ENCODE results near the gene PIAS1. TPM values are rescaled to one million over a fixed set of nuclear protein-coding genes. Genes with fewer than 3 reads are reported as not detected.
"Not testable (repeated sequence)": the region's sequence is repeated elsewhere in the genome, so short reads cannot be mapped to it uniquely, and the experiment has no call there.

Gene PIAS1
- total RNA-seq, 2 donors from 2014 or later = 76.7 to 81.9 TPM

DNA sequence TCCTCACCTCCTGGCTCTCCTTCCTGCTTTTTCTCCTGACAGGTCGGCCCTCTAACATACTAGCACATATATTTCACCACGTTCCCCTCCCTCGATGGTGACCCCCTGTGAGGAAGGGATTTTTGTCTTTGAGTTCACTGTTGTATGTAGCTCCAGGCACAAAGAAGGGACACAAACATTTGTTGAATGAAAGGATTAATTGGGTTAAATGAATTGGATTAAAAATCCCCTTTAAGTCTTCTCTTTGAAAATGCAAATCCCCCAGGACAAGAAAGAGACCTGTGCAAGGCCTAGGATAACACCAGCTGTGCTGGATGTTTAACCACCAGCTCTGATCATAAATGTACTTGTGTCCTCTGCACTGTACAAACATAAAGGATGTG lies 147.8 kb downstream of the PIAS1 start:
- H3K36me3 Mint-ChIP-seq (ENCODE audit: low read depth) = no peaks in the 10 kb centered on the region
- DNase-seq (no peak), ATAC-seq (no peak)
- no peaks in the 10 kb centered on the region for H3K9me3 ChIP-seq (ENCODE audit: control insufficient read depth, low read length, poor library complexity, severe bottlenecking)
- peak overlapping the region; percentile 56 for H3K27ac Mint-ChIP-seq
- H3K4me3 Mint-ChIP-seq = no peak overlapping the region
- peaks cover 2% of the 10 kb centered on the region for H3K4me1 Mint-ChIP-seq
- H3K27me3 Mint-ChIP-seq = no peaks in the 10 kb centered on the region

DNA sequence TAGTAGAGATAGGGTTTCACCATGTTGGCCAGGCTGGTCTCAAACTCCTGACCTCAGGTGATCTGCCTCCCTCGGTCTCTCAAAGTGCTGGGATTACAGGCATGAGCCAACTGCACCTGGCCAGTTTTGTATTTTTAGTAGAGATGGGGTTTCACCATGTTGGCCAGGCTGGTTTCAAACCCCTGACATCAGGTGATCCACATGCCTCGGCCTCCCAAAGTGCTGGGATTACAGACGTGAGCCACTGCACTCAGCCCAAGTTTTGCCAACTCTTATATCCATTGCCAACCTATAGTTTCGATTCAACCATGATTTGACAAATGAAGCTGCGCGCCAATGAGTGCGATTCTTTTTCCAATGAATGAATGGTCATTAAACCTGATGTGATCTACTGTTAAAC lies 148.9 kb downstream of the PIAS1 start:
- not testable (repeated sequence) for H3K27ac Mint-ChIP-seq; DNase-seq; H3K4me3 Mint-ChIP-seq; H3K27me3 Mint-ChIP-seq; H3K36me3 Mint-ChIP-seq (ENCODE audit: low read depth); ATAC-seq; H3K9me3 ChIP-seq (ENCODE audit: control insufficient read depth, low read length, poor library complexity, severe bottlenecking); H3K4me1 Mint-ChIP-seq

DNA sequence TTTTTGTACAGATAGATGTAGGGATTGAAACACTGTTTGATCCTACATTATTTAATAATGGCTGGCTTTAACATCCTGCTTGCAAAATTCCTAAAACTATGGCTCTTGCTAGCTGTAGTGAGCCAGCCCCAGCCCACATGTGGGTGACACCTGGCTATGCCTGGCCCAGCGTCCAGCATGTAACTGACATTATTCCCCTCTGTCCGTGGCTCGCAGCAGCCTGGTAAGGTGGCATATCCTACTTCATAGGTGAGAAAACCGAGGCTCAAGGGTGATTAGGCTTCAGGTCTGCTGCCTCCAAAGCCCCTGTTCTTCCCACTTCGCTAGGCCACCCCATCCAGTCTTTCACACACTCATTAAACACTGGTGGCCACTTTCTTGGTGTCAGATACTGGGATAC lies 149.4 kb downstream of the PIAS1 start:
- DNase-seq (no peak), ATAC-seq (no peak)
- no peaks in the 10 kb centered on the region for H3K27me3 Mint-ChIP-seq
- peaks cover 5% of the 10 kb centered on the region for H3K4me1 Mint-ChIP-seq
- no peak overlapping the region for H3K4me3 Mint-ChIP-seq
- H3K9me3 ChIP-seq (ENCODE audit: control insufficient read depth, low read length, poor library complexity, severe bottlenecking) = no peaks in the 10 kb centered on the region
- H3K36me3 Mint-ChIP-seq (ENCODE audit: low read depth) = no peaks in the 10 kb centered on the region
- no peak overlapping the region for H3K27ac Mint-ChIP-seq

DNA sequence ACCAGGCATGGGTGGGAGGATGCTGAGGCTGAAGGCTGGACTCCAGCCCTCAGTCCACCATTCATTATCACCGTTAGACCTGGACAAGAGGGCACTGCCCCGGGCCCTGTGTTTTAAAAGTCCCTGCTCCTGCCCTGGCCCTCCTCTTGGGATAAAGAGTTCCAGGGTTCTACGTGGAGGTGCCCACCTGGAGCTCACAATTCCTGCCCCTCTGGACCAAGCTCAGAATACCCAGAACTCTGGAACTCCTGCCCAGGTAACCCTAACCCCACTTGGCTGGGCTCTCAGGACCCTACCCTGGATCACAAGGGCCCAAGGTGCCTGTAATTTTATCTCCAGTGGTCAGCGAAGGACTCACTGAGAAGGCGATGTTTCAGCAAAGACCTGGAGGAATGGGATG lies 149.8 kb downstream of the PIAS1 start:
- ATAC-seq (no peak), DNase-seq (no peak)
- no peaks in the 10 kb centered on the region for H3K27me3 Mint-ChIP-seq
- H3K9me3 ChIP-seq (ENCODE audit: control insufficient read depth, low read length, poor library complexity, severe bottlenecking) = no peaks in the 10 kb centered on the region
- no peaks in the 10 kb centered on the region for H3K36me3 Mint-ChIP-seq (ENCODE audit: low read depth)
- no peak overlapping the region for H3K27ac Mint-ChIP-seq
- H3K4me1 Mint-ChIP-seq = peaks cover 9% of the 10 kb centered on the region
- H3K4me3 Mint-ChIP-seq = no peak overlapping the region

DNA sequence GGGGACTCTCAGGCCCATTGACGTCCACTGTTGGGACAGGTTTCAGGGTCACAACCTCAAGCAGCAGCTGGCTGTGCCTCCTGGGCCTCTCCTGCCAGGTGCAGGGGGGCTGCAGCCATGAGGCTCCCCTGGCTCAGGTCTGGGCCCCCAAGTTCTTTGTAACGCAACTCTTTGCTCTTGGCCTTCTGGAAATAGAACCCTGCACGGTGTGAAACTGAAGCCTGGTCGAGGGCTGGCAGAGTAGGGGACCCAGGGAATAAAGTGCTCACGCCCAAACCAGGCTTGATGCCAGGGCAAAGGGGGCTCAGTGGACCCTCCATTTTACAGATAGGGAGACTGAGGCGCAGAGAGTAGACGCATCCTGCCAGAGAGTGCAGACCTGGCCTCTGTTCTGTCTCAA lies 150.2 kb downstream of the PIAS1 start:
- H3K36me3 Mint-ChIP-seq (ENCODE audit: low read depth) = no peaks in the 10 kb centered on the region
- H3K9me3 ChIP-seq (ENCODE audit: control insufficient read depth, low read length, poor library complexity, severe bottlenecking) = no peaks in the 10 kb centered on the region
- ATAC-seq (no peak), DNase-seq (no peak)
- H3K27ac Mint-ChIP-seq = no peak overlapping the region
- no peaks in the 10 kb centered on the region for H3K27me3 Mint-ChIP-seq
- H3K4me3 Mint-ChIP-seq = no peak overlapping the region
- peaks cover 9% of the 10 kb centered on the region for H3K4me1 Mint-ChIP-seq

DNA sequence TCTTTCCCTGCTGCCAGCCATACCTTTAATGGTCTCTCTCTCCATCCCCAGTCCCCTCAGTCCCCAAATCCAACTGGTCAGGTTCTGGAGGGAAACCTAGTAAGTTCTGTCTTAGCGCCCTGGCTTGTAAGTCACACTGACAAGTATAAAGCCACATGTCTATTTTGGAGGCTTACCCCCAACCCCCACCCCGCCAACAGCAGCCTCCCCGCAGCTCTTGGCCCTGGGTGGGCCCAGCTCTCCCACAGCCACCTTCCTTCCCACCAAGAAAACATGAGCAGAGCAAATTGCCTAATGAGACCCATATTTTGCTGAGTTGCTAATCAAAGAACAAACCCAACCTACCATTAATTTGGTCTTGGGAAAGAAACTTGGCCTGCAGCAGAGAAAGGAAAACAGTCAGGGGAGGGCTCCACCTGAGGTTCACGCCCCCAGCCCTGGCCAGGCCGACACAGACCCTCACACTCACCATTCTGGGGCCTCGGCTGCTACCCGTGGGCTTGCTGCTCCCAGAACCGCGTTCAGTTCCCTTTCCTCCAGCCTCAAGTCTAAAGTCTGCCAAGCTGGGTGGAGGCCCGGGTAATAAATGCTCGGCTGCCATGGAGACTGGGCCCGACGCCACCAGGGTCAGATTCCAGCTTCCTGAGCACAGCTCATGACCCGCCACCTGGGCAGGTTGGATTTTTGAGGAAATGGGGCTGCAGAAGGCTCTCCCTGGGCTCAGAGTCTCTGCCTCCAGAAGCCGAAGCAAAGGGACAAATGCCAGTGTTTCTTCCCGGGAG lies 150.9 kb downstream of the PIAS1 start, which contains the start of gene CALML4:
TSS of gene CALML4 (minus strand) at position 557 of the 782 bp plus-strand sequence. CDS start at position 472, 85 bp downstream.
- no peak for ATAC-seq
- DNase-seq = no peak
- peak within 1 kb of the TSS; percentile 43 for H3K27ac Mint-ChIP-seq
- no peaks in the 10 kb centered on the region for H3K9me3 ChIP-seq (ENCODE audit: control insufficient read depth, low read length, poor library complexity, severe bottlenecking)
- no peaks in the 10 kb centered on the region for H3K27me3 Mint-ChIP-seq
- no peaks in the 10 kb centered on the region for H3K36me3 Mint-ChIP-seq (ENCODE audit: low read depth)
- H3K4me1 Mint-ChIP-seq = peaks cover 11% of the 10 kb centered on the region
- peak within 1 kb of the TSS; percentile 12 for H3K4me3 Mint-ChIP-seq

DNA sequence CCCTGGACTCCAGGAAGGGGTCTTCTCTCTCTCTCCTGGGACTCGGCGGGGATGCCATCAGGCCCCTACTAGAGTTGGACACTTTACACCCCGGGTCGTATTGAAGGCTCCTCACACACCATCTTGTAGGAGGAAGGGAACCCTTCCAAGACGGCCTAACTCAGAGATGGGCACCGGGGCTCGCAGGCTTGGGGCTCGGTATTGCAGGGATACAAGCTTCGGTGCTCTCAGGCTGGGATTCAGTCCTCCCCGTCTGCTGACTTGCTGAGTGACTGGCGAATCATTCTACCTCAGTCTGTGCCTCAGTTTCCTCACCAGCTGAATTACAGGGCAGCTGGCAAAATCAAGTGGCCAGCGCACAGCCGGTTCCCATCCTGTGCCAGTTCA lies 151.4 kb downstream of the PIAS1 start:
- peak overlapping the region; percentile 14 for H3K27ac Mint-ChIP-seq
- no peaks in the 10 kb centered on the region for H3K27me3 Mint-ChIP-seq
- no peak for DNase-seq
- H3K9me3 ChIP-seq (ENCODE audit: control insufficient read depth, low read length, poor library complexity, severe bottlenecking) = no peaks in the 10 kb centered on the region
- peaks cover 11% of the 10 kb centered on the region for H3K4me1 Mint-ChIP-seq
- no peaks in the 10 kb centered on the region for H3K36me3 Mint-ChIP-seq (ENCODE audit: low read depth)
- no peak for ATAC-seq
- no peak overlapping the region for H3K4me3 Mint-ChIP-seq

DNA sequence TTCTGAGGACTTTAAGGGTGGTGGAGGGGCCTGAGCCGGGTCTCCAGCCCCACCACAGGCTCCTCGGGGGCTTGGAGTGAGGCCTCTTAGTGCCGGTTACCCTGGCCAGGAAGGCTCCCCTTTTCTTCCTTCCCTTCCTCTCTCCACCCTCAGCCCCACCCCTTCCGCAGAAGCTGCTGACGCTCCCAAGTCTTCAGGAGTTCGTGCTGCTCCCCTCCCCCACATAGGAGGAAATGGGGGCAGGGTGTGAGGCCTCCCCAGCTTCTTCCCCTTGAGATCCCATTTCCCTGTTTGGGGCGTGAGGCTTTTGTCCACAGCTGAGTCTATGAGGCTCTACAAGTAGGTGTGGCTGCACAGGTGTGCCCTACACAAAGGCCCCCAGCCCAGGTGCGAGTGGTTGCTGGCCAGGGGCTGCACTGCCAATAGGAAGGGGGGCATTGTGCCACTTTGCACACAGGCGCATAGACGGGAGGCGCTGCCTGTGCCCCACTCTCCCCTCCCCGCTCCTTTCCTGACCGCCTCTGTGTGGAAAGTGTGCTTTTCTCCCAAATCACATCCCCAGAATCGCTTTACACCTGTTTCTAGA lies 151.9 kb downstream of the PIAS1 start:
- H3K9me3 ChIP-seq (ENCODE audit: control insufficient read depth, low read length, poor library complexity, severe bottlenecking) = no peaks in the 10 kb centered on the region
- H3K27me3 Mint-ChIP-seq = no peaks in the 10 kb centered on the region
- no peaks in the 10 kb centered on the region for H3K36me3 Mint-ChIP-seq (ENCODE audit: low read depth)
- peak overlapping the region; percentile 12 for H3K4me3 Mint-ChIP-seq
- peaks cover 14% of the 10 kb centered on the region for H3K4me1 Mint-ChIP-seq
- no peak for ATAC-seq
- H3K27ac Mint-ChIP-seq = peak overlapping the region; percentile 14
- no peak for DNase-seq

DNA sequence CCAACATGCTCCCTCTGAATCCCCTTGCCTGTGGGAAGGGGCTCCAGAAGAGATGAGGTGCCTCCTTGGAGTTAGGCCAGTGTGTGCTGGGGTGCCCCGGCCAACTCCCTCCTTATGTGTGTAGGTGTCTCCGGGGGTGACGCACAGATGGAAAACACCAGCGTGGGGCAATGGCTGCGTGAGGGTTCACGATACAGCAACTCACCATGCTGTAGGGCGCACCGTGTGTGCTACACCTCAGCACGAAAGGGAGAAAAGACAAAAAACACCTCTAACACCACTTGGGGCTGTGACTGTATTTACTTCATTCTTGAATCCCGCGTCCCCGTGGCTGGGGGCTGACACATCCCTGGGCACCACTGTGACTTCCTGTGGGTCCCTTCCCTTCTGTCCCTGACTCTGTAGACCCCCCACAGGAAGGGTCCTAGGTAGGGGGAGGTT lies 152.6 kb downstream of the PIAS1 start:
- H3K36me3 Mint-ChIP-seq (ENCODE audit: low read depth) = no peaks in the 10 kb centered on the region
- no peaks in the 10 kb centered on the region for H3K9me3 ChIP-seq (ENCODE audit: control insufficient read depth, low read length, poor library complexity, severe bottlenecking)
- H3K4me1 Mint-ChIP-seq = peaks cover 13% of the 10 kb centered on the region
- no peak overlapping the region for H3K4me3 Mint-ChIP-seq
- no peak for ATAC-seq
- no peak for DNase-seq
- H3K27me3 Mint-ChIP-seq = no peaks in the 10 kb centered on the region
- H3K27ac Mint-ChIP-seq = peak overlapping the region; percentile 51

DNA sequence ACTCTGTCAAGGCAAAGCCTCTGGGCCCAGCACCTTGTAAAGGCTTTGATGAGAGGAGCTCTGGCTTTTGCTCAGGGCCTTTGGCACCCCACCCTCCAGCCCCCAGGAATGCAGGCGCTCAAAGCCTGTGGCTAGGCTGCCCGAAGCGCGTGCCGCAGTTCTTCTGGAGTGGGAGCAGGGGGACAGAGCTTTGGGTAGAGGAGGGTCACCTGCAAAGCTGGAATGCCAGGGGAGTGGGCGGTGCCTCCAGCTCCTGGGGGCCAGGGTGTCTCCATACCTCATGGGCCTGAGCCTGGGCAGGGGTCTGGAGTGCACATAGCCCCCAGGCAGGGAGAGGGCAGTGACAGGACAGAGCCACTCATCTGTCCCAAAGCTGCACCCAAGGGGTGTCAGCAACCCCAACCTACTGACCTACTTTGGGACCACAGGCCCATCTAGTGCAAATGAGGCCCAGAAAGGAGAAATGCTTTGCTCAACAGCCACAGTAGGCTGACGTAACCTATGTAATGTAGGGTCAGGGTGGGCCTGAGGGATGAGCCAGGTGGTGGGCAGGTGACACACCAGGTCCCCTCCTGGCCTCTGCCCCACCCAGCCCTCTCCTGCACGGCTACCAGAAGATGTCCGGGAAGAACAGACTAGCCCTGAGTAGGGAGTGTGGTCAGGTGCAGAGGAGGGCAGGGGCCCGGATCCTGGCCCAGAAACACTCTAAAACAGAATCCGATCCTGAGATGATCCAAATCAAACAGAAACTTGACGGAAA lies 153.2 kb downstream of the PIAS1 start:
- H3K4me3 Mint-ChIP-seq = no peak overlapping the region
- H3K27me3 Mint-ChIP-seq = no peaks in the 10 kb centered on the region
- no peaks in the 10 kb centered on the region for H3K9me3 ChIP-seq (ENCODE audit: control insufficient read depth, low read length, poor library complexity, severe bottlenecking)
- peak overlapping the region; percentile 51 for H3K27ac Mint-ChIP-seq
- DNase-seq = no peak
- no peaks in the 10 kb centered on the region for H3K36me3 Mint-ChIP-seq (ENCODE audit: low read depth)
- peaks cover 11% of the 10 kb centered on the region for H3K4me1 Mint-ChIP-seq
- no peak for ATAC-seq

DNA sequence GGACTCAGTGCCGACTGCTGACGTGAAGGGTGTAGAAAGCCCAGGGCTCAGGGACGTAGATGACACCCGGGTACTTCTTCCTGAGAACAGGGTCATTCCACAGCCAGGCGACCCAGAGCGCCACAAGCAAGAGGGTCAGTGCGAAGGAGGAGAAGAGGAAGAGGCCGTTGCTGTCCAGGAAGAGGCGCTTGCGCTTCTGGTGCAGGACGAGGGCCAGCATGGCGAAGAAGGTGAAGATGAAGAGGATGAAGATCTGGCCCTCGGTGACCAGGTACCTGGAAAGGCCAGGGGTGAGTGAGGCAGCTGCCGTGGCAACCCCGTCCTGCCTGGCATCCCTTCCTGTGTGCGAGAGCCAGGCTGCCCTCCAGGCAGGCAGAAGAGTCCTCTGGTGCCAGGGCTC lies 154.0 kb downstream of the PIAS1 start:
- H3K27me3 Mint-ChIP-seq = no peaks in the 10 kb centered on the region
- H3K36me3 Mint-ChIP-seq (ENCODE audit: low read depth) = no peaks in the 10 kb centered on the region
- peak overlapping the region; percentile 53 for H3K4me3 Mint-ChIP-seq
- ATAC-seq (no peak), DNase-seq (no peak)
- H3K9me3 ChIP-seq (ENCODE audit: control insufficient read depth, low read length, poor library complexity, severe bottlenecking) = no peaks in the 10 kb centered on the region
- H3K27ac Mint-ChIP-seq = no peak overlapping the region
- peaks cover 11% of the 10 kb centered on the region for H3K4me1 Mint-ChIP-seq

DNA sequence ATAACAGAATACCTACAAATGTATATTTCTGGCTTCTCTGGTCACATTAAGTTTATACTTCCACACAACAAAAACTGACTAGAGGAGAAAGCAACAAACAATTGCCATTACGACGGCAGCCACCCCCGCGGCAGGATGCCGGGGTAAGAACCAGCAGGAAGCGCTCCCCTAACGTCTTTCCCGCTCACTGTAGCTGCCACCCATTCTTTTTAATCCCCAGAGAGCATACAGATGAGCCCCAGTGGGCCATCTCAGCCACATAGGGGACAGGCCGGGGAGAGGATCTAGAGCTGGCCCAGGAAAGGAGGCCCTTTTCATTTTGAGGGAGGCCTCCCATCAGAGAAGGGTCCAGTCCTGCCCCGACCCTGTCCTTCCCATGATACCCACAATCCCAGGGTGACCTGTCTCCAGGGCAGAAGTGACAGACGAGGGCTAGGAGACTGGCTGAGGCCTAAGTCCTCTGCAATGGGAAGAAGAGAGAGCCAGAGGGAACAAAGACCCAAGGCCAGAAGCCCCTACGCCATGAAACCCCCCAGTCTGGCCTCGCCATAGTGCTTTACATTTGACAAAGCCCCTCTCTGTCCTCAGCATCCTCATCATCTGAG lies 154.6 kb downstream of the PIAS1 start:
- no peak for DNase-seq
- ATAC-seq = no peak
- H3K4me3 Mint-ChIP-seq = no peak overlapping the region

DNA sequence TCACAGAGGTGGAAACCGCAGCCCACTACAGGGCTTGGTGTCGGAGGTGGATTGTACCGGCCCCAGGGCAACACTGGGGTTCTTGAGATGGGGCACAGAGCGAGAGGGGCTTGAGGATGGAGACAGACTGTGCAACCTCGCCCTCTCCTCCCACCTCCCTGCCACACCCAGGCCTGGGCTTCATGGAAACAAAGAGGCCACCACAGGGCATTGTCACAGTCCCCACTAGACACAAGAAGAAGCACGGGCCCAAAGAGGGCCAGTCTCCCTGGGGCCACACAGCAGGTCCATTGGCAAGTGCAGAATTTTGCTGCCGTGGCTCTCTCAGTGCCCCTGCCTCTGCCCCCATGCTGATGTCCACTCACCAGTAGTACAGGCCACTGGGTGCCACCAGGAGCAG lies 155.2 kb downstream of the PIAS1 start:
- no peaks in the 10 kb centered on the region for H3K36me3 Mint-ChIP-seq (ENCODE audit: low read depth)
- H3K9me3 ChIP-seq (ENCODE audit: control insufficient read depth, low read length, poor library complexity, severe bottlenecking) = no peaks in the 10 kb centered on the region
- no peaks in the 10 kb centered on the region for H3K27me3 Mint-ChIP-seq
- peak overlapping the region; percentile 78 for H3K27ac Mint-ChIP-seq
- DNase-seq (no peak), ATAC-seq (no peak)
- no peak overlapping the region for H3K4me3 Mint-ChIP-seq
- H3K4me1 Mint-ChIP-seq = peaks cover 13% of the 10 kb centered on the region

More for the DNA sequence above, 154.6 kb downstream of the PIAS1 start:
- Mint-ChIP-seq H3K4me1 (peaks cover 11% of the 10 kb centered on the region), H3K36me3 (ENCODE audit: low read depth) (no peaks in the 10 kb centered on the region), H3K27me3 (no peaks in the 10 kb centered on the region), H3K27ac (no peak overlapping the region)
- H3K9me3 ChIP-seq (ENCODE audit: control insufficient read depth, low read length, poor library complexity, severe bottlenecking) = no peaks in the 10 kb centered on the region

Measured in T-helper 17 cell (primary cell).